GM18861 (cell line): ENCODE measurements around the gene THSD4.
"Not testable (repeated sequence)": the region's sequence is repeated elsewhere in the genome, so short reads cannot be mapped to it uniquely, and the experiment has no call there.

Experiments used
- ATAC-seq: cut with Tn5 transposase; IDR thresholded peaks from one replicate; pipeline ENCODE4 v1.9.1; 2021; ENCODE audit not compliant: unreplicated experiment

THSD4 gene

DNA sequence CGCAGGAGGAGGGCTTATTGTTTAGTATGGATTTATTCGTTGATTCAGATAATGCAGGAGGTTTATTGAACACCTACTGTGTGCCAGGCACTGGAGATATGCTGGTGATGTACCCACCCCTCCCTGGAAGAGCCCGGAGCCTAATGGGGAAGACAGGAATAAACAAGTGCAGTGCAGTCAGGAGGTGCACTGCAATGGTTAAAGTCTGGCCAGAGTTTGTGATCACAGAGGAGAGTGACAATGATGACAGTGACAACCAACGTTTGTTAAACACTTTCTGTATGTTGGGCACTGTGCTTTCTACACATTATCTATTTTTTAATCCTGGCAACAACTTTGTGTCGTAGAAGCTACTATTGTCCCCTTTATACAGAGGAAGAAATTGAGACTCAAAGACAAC is 70.4 kb downstream of the THSD4 start:
- no peak for ATAC-seq

DNA sequence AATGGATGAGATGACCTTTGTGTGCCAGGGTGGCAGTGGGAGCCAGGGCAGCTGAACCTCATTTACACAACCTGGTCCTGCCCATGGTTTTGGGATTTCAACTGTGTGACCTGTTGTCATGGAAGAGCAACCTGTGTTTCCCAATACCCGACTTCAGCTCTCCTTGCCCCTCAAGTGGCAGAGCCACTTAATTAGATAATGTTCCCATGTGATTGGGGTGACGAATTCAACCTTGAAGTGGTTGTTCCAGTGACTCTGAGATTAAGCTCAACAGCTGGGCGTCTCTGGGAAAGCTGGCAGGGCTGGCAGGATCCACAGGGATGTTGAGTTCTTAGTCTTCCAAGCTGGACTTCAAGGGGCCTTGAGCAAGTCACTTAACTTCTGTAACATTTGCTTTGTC is 71.0 kb downstream of the THSD4 start:
- ATAC-seq = no peak

DNA sequence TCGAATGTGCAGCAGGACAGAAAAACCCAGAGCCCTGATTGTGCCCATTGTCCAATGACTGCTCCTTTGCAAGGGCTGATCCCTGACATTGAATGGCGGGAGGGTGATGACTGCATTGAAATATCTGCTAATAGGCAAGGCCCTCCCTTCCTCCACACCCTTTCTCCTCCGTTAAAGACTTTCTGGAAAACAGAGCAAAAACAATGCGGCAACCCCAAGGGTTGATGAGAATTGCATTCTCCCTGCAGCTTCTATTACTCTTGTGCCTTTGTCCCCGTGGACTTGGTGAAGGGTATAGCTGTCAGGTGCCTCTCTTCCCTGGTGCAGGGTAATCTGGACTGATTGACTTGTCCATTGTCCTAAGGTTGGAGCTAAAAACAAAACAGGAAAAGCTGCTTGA is 71.8 kb downstream of the THSD4 start:
- ATAC-seq = no peak

DNA sequence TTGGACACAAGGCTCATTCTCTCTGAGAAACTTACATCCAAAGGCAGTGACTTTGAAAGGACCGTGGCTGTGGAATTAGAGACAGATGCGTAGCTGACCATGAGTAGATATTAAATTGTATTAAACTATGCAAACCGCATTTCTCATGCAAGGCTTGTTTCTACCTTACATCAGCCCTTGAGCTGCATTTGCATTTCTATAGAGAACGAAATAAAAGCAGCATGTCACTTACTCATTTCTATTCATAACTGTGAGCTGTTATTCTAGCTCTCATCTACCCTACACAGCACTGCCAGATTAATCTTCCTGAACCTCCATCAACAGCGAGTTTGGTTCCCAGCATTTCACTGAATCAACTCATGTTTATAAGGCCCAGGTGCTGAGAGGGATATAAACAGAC is 72.3 kb downstream of the THSD4 start:
- ATAC-seq = no peak

DNA sequence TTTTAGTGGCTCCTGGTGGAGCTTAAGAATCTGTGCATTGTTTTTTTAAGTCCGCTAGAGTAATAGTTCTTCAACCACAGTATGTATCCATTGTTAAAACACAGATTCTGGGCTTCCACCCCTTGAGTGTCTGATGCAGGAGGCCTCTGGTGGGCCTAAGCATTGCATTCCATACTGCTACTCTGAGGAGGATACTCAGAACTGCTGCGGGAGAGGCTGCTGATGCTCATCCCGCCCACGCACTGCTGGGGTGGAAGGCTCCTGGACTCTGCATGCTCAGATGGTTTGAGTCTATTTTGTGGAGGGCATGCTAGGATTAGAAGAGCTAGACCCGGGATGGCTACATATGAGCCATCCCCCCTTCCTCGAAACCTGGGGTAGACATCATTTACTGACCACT is 74.4 kb downstream of the THSD4 start:
- ATAC-seq = no peak

DNA sequence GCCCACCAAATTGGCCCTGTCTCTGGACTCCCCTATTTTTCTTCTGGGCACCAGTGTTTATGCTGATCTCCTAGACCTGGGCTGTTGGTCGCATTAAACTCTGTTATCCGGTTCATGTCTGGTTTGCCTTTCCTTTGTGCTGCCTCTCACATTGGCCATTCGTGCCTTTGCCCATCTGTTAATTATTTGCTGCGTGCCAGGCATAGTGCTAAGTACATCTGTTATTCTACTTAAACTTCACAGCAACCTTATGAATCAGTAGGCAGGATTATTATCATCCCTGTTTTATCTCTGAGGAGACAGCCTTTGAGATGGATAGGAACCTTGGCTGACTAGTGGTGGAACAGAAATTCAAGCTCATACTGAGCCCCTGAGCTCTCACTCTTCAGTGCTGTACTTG is 76.0 kb downstream of the THSD4 start:
- no peak for ATAC-seq

DNA sequence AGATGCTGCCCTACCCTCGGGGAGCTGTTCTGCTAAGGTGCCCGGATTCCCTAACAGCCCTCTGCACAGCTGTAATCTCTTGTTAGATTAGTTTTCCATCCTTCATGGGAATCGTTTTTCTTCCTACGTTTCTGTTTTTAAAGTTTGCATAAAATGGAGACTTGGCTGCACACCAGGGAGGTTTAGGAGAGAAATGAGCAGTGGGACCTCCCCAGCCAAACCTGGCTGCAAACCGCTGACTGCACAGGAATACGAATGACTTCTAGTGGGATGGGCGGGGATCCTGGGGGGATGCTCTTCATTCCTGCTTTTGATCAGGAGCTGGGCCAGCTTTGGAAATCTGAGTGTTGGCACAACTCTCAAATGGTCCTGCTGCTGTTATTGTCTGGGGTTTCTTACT is 77.5 kb downstream of the THSD4 start:
- ATAC-seq = no peak

DNA sequence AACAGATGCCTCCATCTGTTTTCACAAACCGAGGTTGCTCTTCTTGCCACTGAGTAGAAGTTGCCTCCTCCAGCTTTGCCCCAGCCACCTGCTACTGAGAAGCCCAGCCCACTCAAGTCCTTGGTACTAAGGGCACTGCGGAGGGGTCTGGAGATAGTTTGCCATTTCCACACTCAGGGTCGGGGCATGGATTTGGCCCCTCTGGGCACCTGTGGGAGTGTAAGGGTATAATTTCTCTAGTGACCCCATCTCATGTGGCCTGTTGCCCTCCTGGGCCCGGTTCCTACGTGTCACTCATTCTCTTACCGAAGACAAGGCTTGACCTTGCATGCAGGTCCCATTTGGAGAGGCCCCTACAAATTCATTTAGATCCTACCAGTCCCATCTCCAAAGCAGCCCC is 79.0 kb downstream of the THSD4 start:
- no peak for ATAC-seq

DNA sequence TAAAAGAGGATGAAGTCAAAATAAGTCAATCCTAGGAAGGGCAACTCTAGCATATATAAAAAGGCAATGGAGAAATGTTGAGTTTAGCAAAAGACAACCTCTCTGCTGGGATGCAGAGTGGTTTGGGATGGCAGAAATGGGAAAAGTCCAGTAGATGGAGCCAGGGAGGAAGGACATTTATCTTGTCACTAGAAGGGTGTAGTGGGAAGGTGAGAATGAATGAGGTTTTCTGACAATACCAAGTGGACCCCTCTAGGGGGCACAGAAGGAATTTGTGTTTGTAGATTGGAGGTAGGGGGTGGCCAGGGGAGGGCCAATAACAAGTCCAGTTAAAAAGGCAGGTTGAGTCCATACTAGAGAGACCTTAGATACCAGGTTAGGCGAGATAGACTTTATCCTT is 80.0 kb downstream of the THSD4 start:
- ATAC-seq = no peak

DNA sequence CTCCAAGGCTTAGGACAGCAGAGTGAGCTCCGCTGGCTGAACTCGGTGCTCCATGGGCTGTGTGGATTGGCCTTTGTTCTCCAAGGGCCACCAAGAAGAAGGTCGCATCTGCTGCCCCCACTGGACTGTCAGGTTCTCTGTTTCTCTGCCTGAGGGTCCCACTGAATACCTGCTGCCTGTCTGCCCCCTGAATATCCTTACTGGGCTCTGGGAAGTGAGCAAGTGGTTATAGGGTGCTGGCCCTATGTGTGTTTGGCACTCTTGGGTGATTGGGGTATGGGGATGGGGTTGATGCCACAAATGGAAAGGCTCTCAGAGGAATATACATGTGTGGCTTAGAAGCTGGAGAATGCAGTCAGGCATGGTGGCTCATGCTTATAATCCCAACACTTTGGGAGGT is 82.3 kb downstream of the THSD4 start:
- ATAC-seq = no peak

DNA sequence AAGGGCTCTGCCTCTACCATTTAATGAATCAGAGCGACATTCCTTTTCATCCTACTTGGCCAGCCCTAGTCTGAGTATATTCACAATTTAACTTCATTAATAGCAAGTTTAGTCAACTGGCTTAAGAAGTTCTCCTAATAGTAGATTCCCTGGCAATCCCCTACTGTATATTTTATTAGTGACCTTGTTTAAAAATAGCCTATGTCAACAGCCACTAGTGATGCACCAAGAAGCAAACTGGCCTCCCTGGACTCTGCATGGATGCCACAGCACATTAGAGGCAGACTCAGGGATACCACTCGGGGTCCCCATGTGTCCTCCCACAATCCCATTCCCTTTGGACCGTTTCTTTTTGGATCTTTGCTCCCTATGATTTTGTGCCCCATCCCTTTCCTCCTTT is 83.6 kb downstream of the THSD4 start:
- no peak for ATAC-seq

DNA sequence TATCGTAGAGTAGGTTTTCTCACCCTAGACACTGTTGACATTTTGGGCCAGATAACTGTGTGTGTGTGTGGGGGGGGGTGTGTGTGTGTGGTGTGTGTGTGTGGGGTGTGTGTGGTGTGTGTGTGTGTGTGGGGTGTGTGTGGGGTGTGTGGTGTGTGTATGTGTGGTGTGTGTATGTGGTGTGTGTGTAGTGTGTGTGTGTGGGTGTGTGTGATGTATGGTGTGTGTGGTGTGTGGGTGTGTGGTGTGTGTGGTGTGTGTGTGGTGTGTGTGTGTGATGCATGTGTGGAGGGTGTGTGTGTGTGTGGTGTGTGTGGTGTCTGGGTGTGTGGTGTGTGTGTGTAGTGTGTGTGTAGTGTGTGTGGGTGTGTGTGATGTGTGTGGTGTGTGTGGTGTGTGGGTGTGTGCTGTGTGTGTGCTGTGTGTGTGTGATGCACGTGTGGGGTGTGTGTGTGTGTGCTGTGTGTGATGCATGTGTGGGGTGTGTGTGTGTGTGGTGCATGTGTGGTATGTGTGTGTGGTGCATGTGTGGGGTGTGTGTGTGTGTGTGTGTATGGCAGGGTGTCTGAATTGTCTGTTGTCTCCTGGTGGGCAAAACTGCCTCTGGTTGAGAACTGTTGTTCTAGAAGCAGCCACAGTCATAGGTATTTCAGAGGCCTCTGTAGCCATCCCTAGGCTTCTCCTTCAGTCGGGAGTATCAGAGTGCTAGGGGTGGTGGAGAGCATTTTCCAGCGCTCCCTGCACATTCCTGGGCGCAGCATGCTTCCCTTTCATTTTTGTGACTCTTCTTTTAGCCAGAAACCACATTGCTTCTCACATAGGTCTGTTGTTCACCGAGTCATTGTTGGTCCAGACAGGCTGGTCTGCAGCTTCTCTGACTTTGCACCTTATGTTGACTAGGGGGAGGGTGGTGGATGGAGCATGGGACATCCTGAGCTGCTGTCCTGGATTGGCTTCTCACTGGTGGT is 84.4 kb downstream of the THSD4 start:
- ATAC-seq = no peak

DNA sequence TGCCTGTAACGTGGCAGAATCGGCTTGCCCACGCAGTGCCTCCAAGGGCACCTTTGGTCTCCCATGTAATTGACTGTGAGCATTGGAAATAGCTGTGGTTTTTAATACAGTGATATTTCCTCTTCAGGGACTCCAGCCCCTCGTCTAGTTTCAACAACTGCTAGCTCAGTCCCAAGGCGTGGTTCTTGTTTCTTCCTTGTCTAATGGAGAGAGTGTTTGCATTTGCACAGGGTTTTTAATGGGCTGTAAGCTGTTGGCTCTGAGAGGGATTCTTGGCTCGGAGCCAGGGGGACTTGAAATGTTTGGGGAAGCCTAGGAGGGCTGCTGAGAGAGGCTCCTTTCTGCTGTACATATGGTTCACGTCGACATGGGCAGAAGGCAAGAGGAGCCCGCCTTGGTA is 86.2 kb downstream of the THSD4 start:
- no peak for ATAC-seq

DNA sequence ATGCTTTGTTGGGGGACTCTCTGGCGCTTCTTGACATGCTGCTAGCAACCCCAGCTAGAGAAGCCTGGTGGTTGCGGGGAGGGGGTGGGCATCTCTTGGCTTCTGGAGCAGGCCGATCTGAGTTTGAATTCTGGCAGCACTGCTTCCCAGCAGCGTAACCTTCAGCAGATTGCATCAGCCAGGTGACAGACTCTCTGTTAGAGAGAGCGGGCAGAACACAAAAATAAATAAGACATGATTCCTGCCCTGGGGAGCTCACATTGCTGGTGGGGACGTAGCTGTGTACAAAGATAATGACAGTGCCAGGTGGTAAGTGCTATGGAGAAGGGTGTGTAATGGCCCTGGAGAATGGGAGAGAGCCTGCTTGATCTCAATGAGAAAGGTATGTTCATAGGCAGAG is 87.4 kb downstream of the THSD4 start:
- no peak for ATAC-seq

DNA sequence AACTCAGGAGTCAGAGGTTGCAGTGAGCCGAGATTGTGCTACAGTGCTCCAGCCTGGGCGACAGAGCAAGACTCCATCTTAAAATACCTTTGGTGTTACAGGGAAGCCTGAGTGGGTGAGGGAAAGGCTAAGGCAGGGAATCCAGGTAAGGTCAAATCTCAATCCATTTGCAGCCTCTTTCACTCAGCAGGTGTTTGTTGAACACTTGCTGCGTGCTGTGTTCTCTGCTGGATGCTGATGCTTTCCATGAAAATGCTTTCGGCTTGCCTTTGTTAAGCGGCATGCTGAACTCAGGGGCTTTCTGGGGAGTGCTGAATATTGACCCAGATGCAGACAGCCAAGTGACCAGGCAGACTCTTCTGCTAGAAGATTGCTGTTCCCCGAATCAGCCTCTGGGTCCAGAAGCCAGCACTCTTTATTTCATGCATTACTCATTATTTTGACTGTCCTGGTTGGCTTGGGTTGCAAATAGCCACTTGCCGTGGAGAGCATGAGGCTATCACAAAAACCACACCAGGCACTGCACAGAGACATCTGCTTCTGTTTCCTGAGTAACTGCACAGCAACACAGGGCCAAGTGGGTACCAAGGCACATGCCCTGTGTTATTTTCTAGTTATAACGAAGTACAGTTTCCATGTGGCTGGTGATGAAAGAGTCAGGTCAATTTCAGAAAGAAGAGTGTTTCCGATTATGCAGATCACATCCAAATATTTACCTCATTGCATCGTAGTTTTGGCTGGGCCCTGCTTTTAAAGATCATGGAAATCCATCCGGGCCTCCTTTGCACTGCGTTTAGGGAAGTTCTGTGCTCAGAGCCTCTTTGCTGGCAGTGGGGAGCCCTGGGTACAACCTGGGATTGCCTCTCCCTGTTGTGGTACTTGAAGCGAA is 88.6 kb downstream of the THSD4 start:
- ATAC-seq = no peak

DNA sequence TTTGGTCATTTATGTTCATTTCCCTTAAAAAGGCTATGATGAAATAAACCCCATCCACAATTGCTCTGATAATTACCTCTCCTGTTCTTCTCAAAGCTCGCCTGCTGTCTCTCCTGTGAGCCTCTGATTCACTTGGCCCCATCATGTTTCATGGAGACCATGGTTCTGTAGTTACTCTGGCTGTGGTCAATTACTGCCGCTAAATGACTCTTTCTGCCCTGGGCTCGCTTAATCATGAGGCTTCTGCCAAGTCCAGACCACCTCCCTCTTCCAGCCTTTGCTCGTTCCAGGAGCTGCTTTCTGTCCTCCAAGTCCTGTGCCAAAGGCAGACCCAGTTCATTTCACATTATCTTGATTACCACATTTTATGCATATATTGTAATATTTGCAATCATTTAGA is 91.9 kb downstream of the THSD4 start:
- ATAC-seq = no peak

DNA sequence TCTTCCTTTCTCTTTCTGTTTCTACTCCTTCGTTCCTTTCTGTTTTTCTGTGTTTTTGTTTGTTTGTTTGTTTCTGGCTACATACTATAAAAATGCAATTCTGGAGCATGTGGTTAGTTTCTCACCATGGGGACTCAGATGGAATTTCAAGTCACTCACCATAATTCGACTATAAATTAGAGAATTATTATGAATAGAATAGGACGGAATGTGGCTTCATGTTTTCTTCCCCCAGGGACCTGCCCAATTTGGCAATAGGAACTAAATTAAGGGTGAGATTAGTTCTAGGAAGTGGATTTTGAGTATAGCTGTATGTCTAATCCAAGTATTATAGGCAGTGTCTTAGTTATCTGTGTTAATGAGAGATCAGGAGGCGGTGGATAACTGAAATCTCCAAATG is 96.9 kb downstream of the THSD4 start:
- ATAC-seq = no peak

DNA sequence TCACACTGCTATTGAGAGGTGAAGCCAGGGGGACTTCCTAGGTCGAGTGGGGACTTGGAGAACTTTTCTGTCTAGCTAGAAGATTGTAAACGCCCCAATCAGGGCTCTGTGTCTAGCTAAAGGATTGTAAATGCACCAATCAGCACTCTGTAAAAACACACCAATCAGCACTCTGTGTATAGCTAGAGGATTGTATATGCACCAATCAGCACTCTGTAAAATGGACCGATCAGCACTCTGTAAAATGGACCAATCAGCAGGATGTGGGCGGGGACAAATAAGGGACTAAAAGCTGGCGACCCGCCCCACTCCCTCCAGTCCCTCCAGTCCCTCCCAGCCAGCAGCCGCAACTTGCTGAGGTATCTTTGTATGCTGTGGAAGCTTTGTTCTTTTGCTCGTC is 98.7 kb downstream of the THSD4 start:
- not testable (repeated sequence) for ATAC-seq

DNA sequence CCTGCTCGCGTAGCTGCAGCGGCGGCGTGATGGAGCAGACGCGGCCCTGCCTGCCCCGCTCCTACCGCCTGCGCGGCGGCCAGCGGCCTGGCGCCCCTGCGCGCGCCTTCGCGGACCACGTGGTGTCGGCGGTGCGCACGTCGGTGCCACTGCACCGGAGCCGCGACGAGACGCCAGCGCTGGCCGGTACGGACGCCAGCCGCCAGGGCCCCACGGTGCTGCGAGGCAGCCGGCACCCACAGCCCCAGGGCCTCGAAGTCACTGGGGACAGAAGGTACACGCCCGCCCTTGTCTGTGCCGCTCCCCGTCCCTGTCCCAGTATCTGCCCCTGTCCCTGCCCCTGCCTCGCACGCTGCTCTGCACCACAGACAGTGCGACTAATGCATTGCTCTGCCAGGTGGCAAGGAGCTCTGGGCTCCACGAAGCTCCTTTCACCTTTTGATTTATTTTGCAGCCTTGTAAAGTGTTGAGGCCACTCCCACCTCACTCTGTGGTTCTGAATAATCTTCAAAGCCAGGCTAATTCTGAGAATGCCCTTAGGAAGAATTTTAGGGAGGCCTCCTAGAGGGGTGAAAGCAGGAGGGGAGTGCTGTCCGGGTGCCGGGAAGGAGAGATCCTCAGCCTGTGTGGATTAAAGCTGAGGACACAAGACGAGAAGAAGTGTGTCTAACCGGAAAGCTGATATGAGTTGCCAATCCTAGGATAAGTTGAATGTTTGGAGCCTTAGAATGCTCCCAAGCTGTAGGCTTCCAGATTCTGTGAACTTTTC is 100.0 kb downstream of the THSD4 start:
- ATAC-seq = no peak

DNA sequence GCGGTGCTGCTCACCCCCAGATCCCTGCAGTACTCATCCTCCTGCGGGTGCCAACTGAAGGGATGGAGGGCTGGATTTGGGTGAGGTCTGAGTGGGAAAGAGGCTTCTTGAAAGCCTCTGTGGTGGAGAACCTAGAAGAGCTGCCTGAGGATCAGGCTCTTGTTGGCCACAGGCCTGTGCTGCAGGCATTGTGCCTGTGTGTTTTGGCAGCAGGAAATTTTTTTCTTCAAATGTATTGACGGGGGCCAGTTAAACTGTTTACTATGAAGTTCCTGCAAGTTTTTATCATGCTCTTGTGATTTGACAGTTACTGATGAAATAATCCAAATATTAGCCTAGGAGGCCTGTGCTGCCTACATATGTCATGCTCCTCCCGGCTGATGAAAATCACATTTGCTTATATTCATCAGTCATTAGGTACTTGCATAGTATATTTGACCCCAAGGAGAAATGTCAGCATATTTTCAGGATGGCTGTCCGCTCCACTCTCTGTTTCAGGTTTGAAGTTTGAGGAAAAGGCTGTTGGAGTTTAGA is 103.1 kb downstream of the THSD4 start:
- no peak for ATAC-seq

DNA sequence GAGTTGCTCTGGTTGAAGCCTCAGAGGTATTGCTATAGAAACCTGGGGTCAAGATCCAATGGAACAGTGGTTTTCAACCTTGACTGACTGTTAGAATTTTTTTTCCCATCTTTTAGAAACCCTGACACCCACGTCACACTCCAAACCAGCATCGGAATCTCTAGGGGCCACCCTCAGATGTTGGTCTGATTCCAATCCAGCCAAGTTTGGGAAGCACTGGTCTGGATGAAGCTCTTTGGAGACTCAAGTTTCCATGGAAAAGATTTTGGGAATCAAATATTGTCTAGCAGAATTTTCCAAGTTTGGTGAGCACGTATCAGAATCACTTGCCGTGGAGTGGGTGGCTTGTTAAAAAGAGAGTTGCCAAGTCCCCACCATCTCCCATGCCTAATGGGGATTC is 103.8 kb downstream of the THSD4 start:
- ATAC-seq = no peak
